Neural progenitor cell (in vitro differentiated cells): ENCODE data around the gene EPB41. TPM values are rescaled to one million over a fixed set of nuclear protein-coding genes. Genes with fewer than 3 reads are reported as not detected.

ENCODE experiments used
- DNase-seq: peaks from one replicate; pipeline ENCODE4 v3.0.0-alpha.2; 2016; ENCODE audit warnings: low spot score
- H2AFZ ChIP-seq: fragments of 200-600 bp; sonication (generic); replicated peaks from 2 replicates; pipeline ENCODE4 v1.6.1; 2016; ENCODE audit warnings: antibody characterized with exemption
- H3F3A ChIP-seq: fragments of 200-600 bp; sonication (generic); 2 replicates; pipeline ENCODE4 v1.6.1; 2016; ENCODE audit warnings: antibody characterized with exemption, low read depth
- H3K27ac ChIP-seq: fragments of 200-600 bp; sonication (generic); 2 replicates; pipeline ENCODE4 v1.5.1; 2016; ENCODE audit warnings: mild to moderate bottlenecking
- H3K27me3 ChIP-seq: fragments of 200-600 bp; sonication (generic); 2 replicates; pipeline ENCODE4 v1.6.1; 2016; ENCODE audit warnings: mild to moderate bottlenecking, moderate library complexity
- H3K36me3 ChIP-seq: fragments of 200-600 bp; sonication (generic); 2 replicates; pipeline ENCODE4 v1.5.1; 2016
- H3K4me1 ChIP-seq: fragments of 200-600 bp; sonication (generic); 2 replicates; pipeline ENCODE4 v1.6.1; 2016; ENCODE audit warnings: mixed run types
- H3K4me2 ChIP-seq: fragments of 200-600 bp; sonication (generic); 2 replicates; pipeline ENCODE4 v1.6.1; 2016
- H3K4me3 ChIP-seq: fragments of 200-600 bp; sonication (generic); 2 replicates; pipeline ENCODE4 v1.5.1; 2016
- H3K79me2 ChIP-seq: fragments of 200-600 bp; sonication (generic); 2 replicates; pipeline ENCODE4 v1.6.1; 2016; ENCODE audit warnings: low read depth
- H3K9ac ChIP-seq: fragments of 200-600 bp; sonication (generic); 2 replicates; pipeline ENCODE4 v1.6.1; 2016
- H3K9me3 ChIP-seq: fragments of 200-600 bp; sonication (generic); 2 replicates; pipeline ENCODE4 v1.5.1; 2016; ENCODE audit warnings: low read depth
- H4K20me1 ChIP-seq: fragments of 200-600 bp; sonication (generic); 2 replicates; pipeline ENCODE4 v1.6.1; 2016; ENCODE audit warnings: low read depth
- H3K27ac Mint-ChIP-seq: 3 replicates; pipeline ENCODE4 v1.8.0; 2021; ENCODE audit warnings: mixed read lengths
- H3K27me3 Mint-ChIP-seq: 2 replicates; pipeline ENCODE4 v1.8.0; 2022; ENCODE audit warnings: low read depth, mild to moderate bottlenecking, inconsistent platforms, moderate library complexity, mixed read lengths; ENCODE audit not compliant: insufficient read depth
- H3K36me3 Mint-ChIP-seq: 3 replicates; pipeline ENCODE4 v1.8.0; 2021; ENCODE audit warnings: mixed read lengths
- H3K4me1 Mint-ChIP-seq: 3 replicates; pipeline ENCODE4 v1.8.0; 2021; ENCODE audit warnings: mixed read lengths
- H3K4me3 Mint-ChIP-seq: 3 replicates; pipeline ENCODE4 v1.8.0; 2021; ENCODE audit warnings: mild to moderate bottlenecking, moderate library complexity, mixed read lengths
- H3K9me3 Mint-ChIP-seq: 3 replicates; pipeline ENCODE4 v1.8.0; 2020; ENCODE audit warnings: mixed read lengths
- CTCF ChIP-seq: fragments of 200-600 bp; sonication (generic); IDR thresholded peaks from 2 replicates; pipeline ENCODE4 v1.5.1; 2017; ENCODE audit warnings: antibody characterized with exemption, mild to moderate bottlenecking
- EZH2 ChIP-seq: fragments of 200-600 bp; sonication (generic); IDR thresholded peaks from 2 replicates; pipeline ENCODE4 v1.6.1; 2017; ENCODE audit warnings: antibody characterized with exemption, mild to moderate bottlenecking, moderate library complexity
- EZH2phosphoT487 ChIP-seq: fragments of 200-600 bp; sonication (generic); IDR thresholded peaks from 2 replicates; pipeline ENCODE4 v1.6.1; 2017; ENCODE audit warnings: antibody characterized with exemption
- total RNA-seq: library from RNA; depleted of rRNA; stranded (reverse); fragments of >200 nt; gene quantifications from 2 replicates; pipeline ENCODE4 v1.2.3, GENCODE V29; 2015; ENCODE audit warnings: low replicate concordance

The EPB41 gene
- total RNA-seq, 1 donor from 2014 or later, result 211 TPM

- Mint-ChIP-seq H3K27ac (no peak overlapping the region), H3K4me3 (no peak overlapping the region), H3K36me3 (peaks cover 30% of the 10 kb centered on the region), H3K9me3 (no peaks in the 10 kb centered on the region), H3K27me3 (peaks cover 3% of the 10 kb centered on the region), H3K4me1 (peaks cover 44% of the 10 kb centered on the region)
- Histone ChIP-seq H3K4me2 (no peak overlapping the region), H3K36me3 (peaks cover 32% of the 10 kb centered on the region), H4K20me1 (peaks cover 55% of the 10 kb centered on the region), H3K9ac (no peak overlapping the region), H3K9me3 (no peaks in the 10 kb centered on the region), H2AFZ (no peak overlapping the region), H3K27ac (no peak overlapping the region), H3K27me3 (no peaks in the 10 kb centered on the region), H3K4me3 (no peak overlapping the region), H3K79me2 (peaks cover 85% of the 10 kb centered on the region), H3F3A (peaks cover 20% of the 10 kb centered on the region), H3K4me1 (peaks cover 12% of the 10 kb centered on the region)
- DNase-seq, result no peak
- TF ChIP-seq EZH2 (no peak), CTCF (no peak), EZH2phosphoT487 (no peak)
Measured at GRCh38 chr1:29159773-29160172, 245.4 kb downstream of the EPB41 start.

GRCh38 chr1:29162025-29162424 lies 247.7 kb downstream of the EPB41 start:
- Mint-ChIP-seq H3K36me3 (peaks cover 24% of the 10 kb centered on the region), H3K4me1 (peaks cover 59% of the 10 kb centered on the region), H3K27me3 (peaks cover 3% of the 10 kb centered on the region), H3K9me3 (no peaks in the 10 kb centered on the region), H3K4me3 (no peak overlapping the region), H3K27ac (no peak overlapping the region)
- no peak overlapping the region for H3K9ac ChIP-seq
- no peak overlapping the region for H3K4me3 ChIP-seq
- H3F3A ChIP-seq, result peaks cover 42% of the 10 kb centered on the region
- TF ChIP-seq CTCF (no peak), EZH2 (no peak), EZH2phosphoT487 (no peak)
- peaks cover 28% of the 10 kb centered on the region for H3K36me3 ChIP-seq
- no peak for DNase-seq
- peaks cover 73% of the 10 kb centered on the region for H4K20me1 ChIP-seq
- H3K4me1 ChIP-seq, result peaks cover 34% of the 10 kb centered on the region
- H2AFZ ChIP-seq, result no peak overlapping the region
- peaks cover 91% of the 10 kb centered on the region for H3K79me2 ChIP-seq
- no peaks in the 10 kb centered on the region for H3K9me3 ChIP-seq
- H3K27me3 ChIP-seq, result no peaks in the 10 kb centered on the region
- no peak overlapping the region for H3K27ac ChIP-seq
- no peak overlapping the region for H3K4me2 ChIP-seq

GRCh38 chr1:29162476-29163138 lies 248.2 kb downstream of the EPB41 start:
- H3K27ac ChIP-seq, result no peak overlapping the region
- peaks cover 24% of the 10 kb centered on the region for H3K36me3 Mint-ChIP-seq
- no peak for TF ChIP-seq EZH2phosphoT487
- TF ChIP-seq CTCF, result no peak
- no peak for TF ChIP-seq EZH2

More at GRCh38 chr1:29162476-29163138, 248.2 kb downstream of the EPB41 start:
- H3K4me3 ChIP-seq, result no peak overlapping the region
- H3K36me3 ChIP-seq, result peaks cover 28% of the 10 kb centered on the region
- no peak overlapping the region for H3K4me2 ChIP-seq
- H4K20me1 ChIP-seq, result peaks cover 79% of the 10 kb centered on the region
- H2AFZ ChIP-seq, result no peak overlapping the region
- no peak for DNase-seq
- H3K9ac ChIP-seq, result no peak overlapping the region
- no peaks in the 10 kb centered on the region for H3K9me3 ChIP-seq
- peaks cover 45% of the 10 kb centered on the region for H3F3A ChIP-seq
- H3K27me3 ChIP-seq, result no peaks in the 10 kb centered on the region
- H3K4me1 ChIP-seq, result peaks cover 33% of the 10 kb centered on the region
- peaks cover 55% of the 10 kb centered on the region for H3K4me1 Mint-ChIP-seq
- H3K4me3 Mint-ChIP-seq, result no peak overlapping the region
- peaks cover 97% of the 10 kb centered on the region for H3K79me2 ChIP-seq
- H3K9me3 Mint-ChIP-seq, result no peaks in the 10 kb centered on the region
- H3K27me3 Mint-ChIP-seq, result peaks cover 3% of the 10 kb centered on the region
- H3K27ac Mint-ChIP-seq, result no peak overlapping the region
